Ureter (tissue), 1 donor: ENCODE measurements around the gene C21orf58. TPM values are rescaled to one million over a fixed set of nuclear protein-coding genes. Genes with fewer than 3 reads are reported as not detected.
"Not testable (repeated sequence)": the region's sequence is repeated elsewhere in the genome, so short reads cannot be mapped to it uniquely, and the experiment has no call there.

Experiments used
- DNase-seq: peaks from one replicate; pipeline ENCODE4 v3.0.0-alpha.2; 2020; ENCODE audit warnings: low spot score
- total RNA-seq: library from RNA; stranded (reverse); gene quantifications from one replicate; pipeline ENCODE4 v1.2.4, GENCODE V29; 2023
- donor health status: DM: yes; HTN: yes; CAD: no.

C21orf58 gene
- total RNA-seq = 2.2 TPM

DNA sequence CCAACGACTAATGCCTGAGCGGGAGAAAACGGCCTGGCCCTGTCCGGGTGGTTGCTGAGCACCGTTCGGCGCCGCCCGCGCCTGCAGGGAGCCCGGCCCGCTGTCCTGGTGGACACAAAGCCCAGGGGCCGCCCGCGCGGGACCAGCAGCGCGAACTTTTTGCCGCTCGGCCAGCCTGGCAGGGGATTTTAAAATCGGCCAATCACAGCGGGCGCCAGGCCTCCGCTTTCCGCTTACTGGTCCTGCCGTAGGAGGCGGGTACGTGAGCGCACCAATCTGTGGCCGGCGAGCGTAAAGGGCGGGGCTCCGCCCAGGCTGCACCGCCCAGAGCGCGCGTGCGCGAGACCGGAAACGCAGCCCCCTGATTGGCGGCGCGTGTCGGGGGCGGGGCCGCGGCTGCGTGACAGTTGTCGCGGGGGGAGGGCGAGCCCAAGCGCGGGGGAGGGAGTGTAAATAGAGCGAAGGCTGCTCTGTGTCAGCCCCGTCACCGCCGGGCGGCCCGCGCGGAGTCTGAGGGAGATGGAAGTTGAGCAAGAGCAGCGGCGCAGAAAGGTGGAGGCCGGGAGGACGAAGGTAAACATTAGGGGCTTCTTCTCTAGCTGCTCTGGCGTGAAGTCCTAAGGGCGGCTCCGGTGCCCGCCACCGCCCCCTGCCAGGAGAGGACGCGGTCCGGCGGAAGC lies at the start of gene C21orf58, which contains the start of gene PCNT:
Gene C21orf58, minus strand, starts transcription at position 161 of the 680 bp plus-strand sequence. CDS start 1,132 bp downstream, outside the sequence.
Gene PCNT, plus strand, starts transcription at position 447 of the 680 bp plus-strand sequence. Its CDS starts 73 bp downstream, at position 520.
- peak; percentile 97 for DNase-seq

DNA sequence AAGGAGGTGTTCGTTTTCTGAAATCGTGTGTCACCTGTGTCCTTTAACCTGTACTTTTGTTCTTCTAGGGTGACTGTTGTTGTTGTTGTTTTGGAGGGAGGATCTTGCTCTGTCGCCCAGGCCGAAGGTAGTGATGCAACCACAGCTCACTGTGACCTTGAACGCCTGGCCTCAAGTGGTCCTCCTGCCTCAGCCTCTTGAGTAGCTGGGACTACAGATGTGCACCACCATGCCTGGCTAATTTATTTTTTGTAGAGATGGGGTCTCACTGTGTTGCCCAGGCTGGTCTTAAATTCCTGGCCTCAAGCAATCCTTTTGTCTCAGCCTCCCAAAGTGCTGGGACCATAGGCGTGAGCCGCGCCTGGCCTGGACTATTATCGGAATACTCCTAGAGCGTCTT lies 49.3 kb upstream of the C21orf58 start:
- DNase-seq = not testable (repeated sequence)

- DNase-seq = no peak
Measured at GRCh38 chr21:46372014-46372485, 48.4 kb upstream of the C21orf58 start.

DNA sequence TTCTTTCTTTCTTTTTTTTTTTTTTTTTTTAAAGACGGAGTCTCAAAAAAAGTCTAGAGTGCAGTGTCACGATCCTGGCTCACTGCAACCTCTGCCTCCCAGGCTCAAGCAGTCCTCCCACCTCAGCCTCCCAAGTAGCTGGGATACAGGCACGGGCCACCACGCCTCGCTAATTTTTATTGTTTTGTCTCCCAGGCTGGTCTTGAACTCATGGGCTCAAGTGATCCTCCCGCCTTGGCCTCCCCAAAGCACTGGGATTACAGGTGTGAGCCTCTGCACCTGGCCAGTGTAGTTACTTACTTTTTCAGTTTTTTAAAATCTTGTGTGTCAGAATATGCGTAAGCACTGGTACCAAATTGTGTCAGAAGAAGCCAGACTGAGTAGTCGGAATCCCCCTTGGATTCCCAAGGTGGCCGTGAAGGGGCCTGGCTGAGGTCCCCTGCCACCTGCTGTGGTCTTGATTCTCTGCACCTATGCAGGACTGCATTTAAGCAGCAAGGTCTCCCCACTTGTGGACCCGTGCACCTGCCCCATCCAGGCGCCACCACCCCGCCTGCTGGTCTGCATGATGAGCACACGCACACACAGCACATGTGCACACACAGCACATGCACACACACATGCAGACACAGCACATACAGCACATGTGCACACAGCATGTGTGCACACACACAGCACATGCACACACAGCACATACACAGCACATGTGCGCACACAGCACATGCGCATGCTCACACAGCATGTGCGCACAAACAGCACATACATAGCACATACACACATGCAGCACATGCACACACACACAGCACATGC lies 47.7 kb upstream of the C21orf58 start:
- DNase-seq = no peak

GRCh38 chr21:46369520-46370235 lies 46.0 kb upstream of the C21orf58 start:
- DNase-seq = no peak

DNA sequence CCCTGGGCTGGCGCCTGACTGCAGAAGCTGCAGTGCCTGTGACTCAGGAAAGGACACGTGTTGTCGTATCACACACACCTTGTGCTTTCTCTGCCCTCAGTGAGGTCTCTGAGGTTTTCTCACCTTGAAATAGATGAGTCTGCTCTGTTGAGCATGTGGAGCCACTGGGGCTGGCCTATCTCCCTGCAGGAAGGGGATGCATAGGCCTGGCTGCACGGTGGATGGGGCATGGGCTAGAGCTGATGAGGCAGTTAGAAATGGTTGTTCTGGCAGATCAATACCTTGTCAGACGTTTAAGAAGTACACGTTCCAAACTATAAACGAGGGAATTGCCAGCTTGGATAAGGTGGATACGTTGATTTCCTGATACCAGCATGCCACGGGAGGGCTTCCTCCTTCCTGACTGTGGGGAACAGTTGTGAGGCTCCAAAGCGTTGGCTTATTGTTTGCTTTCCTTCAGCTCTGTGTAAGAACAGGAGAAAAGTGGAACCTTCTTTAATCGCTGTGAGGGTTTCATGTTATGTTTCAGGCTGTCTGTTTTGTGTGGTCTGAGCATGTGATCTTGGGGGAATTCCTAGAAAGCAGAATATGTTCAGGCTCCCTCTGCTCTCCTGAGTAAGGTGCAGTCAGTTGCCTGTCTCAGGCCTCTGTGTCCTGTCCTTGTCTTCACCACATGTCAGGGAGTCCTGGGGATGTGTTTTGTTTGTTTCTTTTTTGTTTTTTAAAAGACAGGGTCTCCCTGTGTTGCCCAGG lies 45.0 kb upstream of the C21orf58 start:
- DNase-seq = no peak

- DNase-seq = no peak
Measured at GRCh38 chr21:46366966-46367365, 43.3 kb upstream of the C21orf58 start.

DNA sequence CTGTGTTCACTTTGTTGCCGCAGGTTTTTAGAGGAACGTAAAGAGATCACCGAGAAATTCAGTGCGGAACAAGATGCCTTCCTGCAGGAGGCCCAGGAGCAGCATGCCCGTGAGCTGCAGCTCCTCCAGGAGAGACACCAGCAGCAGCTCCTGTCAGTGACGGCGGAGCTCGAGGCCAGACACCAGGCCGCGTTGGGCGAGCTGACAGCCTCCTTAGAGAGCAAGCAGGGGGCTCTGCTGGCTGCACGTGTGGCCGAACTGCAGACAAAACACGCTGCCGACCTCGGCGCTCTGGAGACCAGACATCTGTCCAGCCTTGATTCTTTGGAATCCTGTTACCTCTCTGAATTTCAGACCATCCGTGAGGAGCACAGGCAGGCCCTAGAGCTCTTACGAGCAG lies 42.9 kb upstream of the C21orf58 start:
- DNase-seq = no peak

DNA sequence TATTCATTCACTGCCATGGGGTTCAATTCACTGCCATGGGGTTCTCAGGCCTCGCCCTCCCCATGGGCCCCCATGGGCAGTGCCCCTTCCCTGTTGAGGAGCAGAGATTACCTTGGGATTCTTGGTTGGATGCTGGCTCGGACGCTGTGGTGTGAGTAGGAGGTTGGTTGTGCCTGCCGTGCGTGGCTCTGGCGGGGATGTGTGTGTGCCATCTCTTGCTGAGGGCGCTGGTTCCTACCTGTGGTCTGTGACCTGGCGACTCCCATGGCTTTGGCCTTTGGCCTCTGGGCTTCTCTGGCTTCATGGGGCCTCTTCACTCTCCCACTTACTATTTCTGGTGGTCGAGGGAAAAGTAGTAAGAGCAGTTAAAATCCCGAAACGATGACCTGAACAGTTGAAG lies 42.4 kb upstream of the C21orf58 start:
- DNase-seq = no peak

- DNase-seq = no peak
Measured at GRCh38 chr21:46363698-46364097, 40.0 kb upstream of the C21orf58 start.

DNA sequence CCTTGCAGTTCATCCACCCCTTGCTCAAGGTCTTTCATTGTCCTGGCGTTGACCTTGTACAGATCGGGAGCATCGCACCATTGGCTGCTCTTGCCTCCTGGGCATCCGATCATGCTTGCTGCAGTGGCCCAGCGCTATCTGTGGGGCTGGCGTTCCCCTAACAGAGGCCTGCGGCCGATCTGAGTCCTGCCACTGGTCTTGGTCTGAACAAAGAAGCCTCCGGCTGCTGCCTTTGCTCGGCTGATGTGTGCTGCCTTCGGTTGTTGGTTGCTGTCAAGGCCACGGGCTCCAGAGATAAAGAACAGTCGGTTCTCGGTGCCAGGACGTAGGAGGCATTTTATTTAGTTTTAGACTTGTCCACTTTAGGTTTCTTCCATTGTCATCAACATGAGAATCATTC lies 39.3 kb upstream of the C21orf58 start:
- DNase-seq = no peak

- DNase-seq = no peak
Measured at GRCh38 chr21:46361935-46362334, 38.3 kb upstream of the C21orf58 start.

GRCh38 chr21:46361176-46361575 lies 37.5 kb upstream of the C21orf58 start:
- DNase-seq = no peak

DNA sequence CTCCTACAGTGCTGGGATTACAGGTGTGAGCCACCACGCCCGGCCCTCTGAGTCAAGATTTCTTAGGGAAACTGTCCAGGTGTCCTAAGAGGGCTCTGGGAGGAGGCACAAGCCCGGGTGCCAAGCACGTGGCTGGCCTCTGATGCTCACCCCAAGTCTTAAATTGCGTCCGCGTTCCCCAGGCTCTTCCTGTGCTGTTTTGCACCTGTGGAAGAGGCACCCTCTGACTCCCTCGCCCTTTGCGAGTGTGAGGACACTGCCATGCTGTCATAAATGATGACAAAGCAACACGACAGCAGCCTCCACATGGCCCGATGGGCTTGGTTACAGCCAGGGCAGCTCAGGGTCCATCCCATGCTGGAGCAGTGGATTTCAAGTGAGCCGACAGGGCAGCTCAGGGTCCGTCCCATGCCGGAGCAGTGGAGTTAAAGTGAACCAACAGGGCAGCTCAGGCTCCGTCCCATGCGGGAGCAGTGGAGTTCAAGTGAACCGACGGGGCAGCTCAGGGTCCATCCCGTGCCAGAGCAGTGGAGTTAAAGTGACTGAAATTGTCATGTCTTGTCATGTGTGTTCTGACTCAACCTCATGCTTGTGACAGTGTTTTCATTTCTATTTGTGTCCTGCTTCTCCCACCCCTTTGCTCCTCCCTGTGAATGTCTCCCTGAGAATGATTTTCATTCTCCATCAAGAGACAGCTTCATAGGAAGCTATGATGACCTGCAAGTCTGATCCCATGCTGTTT lies 34.2 kb upstream of the C21orf58 start:
- DNase-seq = no peak

DNA sequence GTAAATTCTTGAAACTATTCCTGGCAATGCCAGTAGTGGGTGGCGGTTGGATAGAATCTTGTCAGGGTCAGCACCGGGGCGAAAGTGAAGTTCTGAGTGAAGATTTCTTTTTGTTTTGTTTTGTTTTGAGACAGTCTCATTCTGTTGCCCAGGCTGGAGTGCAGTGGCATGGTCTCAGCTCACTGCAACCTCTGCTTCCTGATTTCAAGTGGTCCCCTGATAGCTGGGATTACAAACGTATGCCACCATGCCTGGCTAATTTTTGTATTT lies 33.6 kb upstream of the C21orf58 start:
- DNase-seq = no peak

DNA sequence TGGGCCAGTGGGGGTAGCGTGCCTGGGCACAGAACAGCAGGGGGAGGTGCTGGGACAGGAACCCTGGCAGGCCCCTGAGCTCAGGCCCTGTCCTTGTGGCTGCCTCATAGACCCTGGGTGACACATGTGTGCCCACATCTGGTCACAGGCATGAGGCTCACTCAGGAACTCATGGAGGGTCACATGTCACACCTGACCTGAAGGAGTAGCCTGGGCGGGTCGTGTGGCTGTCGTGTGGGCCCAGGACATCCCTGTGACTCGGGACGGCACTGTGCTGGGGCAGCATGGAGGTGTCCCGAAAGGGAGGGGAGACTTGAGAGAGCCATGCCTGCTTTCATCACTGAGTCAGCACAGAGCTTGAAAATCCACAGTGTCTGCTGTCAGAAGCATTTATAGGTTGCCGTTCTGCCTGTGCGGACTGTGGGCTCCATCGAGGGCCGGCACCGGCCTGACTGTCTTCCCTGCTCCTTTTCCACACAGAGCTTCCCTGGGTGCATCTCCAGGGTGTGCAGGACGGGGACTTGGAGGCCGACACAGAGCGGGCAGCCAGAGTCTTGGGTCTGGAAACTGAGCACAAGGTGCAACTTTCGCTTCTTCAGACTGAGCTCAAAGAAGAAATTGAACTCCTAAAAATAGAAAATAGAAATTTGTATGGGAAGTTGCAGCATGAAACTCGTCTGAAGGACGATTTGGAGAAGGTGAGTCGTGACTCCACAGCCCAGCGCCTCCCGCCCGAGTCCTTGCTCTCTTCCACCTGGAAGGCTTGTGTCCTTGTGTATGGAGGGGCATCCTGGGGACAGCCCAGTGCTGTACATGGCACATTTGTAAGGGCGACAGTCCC lies 33.0 kb upstream of the C21orf58 start:
- DNase-seq = no peak

GRCh38 chr21:46356005-46356338 lies 32.3 kb upstream of the C21orf58 start:
- DNase-seq = no peak

DNA sequence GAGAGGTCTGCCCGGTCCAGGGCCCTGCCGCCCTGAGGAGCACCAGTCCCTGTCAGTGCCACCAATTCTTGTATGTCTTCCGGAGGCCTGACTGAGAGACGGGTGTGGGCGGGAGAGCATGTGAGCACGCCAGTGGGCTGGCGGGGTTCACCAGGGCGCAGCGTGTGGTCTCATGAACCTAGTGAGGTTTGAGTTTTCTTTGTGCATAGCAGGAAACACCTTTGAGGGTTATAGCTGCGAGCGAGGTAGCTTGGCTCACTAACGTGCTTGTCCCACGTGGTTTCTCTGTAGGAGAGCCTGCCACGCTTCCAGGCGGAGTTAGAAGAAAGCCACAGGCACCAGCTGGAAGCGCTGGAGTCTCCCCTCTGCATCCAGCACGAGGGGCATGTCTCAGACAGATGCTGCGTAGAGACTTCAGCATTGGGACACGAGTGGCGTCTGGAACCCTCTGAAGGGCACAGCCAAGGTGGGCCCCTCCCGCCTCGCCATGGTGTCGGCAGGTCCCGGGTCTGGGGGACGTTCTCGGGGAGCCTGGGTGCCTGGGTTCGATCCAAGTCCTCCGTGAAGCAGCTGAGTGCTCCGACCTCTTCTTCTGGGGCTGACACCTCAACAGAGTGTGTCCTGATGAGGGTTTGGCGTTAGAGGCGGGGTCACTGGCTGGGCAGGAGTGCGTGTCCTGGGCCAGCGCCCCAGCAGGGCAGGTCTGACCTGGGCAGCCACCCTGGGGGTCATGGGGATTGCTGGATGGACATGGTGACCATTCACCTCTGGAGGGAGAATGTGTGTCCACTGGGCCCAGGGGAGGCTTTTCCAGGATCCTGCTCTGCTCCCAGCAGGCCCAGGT lies 31.7 kb upstream of the C21orf58 start:
- no peak for DNase-seq

DNA sequence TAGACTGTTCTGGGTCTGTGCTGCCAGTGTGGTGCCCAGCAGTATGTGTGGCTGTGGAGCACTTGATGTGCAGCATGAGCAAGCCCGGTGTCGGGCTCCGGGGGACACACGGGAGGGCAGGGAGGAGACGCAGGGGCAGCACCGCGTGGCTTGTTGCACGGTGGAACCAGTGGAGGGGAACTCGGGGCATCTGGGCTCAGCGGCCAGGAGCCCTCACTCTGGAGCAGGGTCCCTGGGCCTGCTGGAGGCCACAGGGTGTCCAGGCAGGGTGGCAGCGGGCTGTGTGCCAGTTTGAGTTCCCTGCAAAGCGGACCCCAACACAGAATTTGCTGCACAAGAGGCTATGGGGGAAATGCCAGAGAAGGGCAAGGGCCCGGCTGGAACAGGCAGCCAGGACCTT lies 30.8 kb upstream of the C21orf58 start:
- no peak for DNase-seq
